Gastroesophageal sphincter (tissue), 4 donors: ENCODE data around the gene STON2. TPM values are rescaled to one million over a fixed set of nuclear protein-coding genes. Genes with fewer than 3 reads are reported as not detected.

Experiments
- ATAC-seq: fragments of 150-250 bp; one replicate; pipeline ENCODE4 v1.9.1; 2016; ENCODE audit warnings: mild to moderate bottlenecking, moderate library complexity
- H3K27ac ChIP-seq, 4 donors: fragments of 200-600 bp; sonication (generic) in 3 of 4; 1 replicate in 3 of 4; 2 replicates in 1 of 4; pipeline ENCODE4 v1.5.1; 2016 to 2019
- H3K27me3 ChIP-seq: fragments of 200-600 bp; sonication (generic); one replicate; pipeline ENCODE4 v1.5.1; 2019
- H3K36me3 ChIP-seq, 2 donors: fragments of 200-600 bp; sonication (generic); one replicate each; pipeline ENCODE4 v1.5.1; 2019; ENCODE audit warnings: control low read depth in 1 of 2
- H3K4me1 ChIP-seq, 3 donors: fragments of 200-600 bp; sonication (generic); 1 replicate in 2 of 3; 2 replicates in 1 of 3; pipeline ENCODE4 v1.5.1; 2016 to 2019; ENCODE audit warnings: control low read depth in 2 of 3
- H3K4me3 ChIP-seq, 2 donors: fragments of 200-600 bp; sonication (generic); one replicate each; pipeline ENCODE4 v1.5.1; 2019; ENCODE audit warnings: mild to moderate bottlenecking in 1 of 2, moderate library complexity in 1 of 2
- H3K9me3 ChIP-seq, 3 donors: fragments of 200-600 bp; sonication (generic); one replicate each; pipeline ENCODE4 v1.5.1; 2017 to 2019; ENCODE audit warnings: control low read depth in 2 of 3
- CTCF ChIP-seq, 4 experiments: fragments of 200-600 bp in 2 of 4; fragments of 450-650 bp in 2 of 4; sonication (generic) in 1 of 4; IDR thresholded peaks; one replicate each; pipeline ENCODE4 v1.5.1; 2017 to 2019; ENCODE audit warnings: antibody characterized with exemption in 4 of 4, mild to moderate bottlenecking in 2 of 4, moderate library complexity in 2 of 4
- EP300 ChIP-seq: sonication (generic); formaldehyde crosslinking; IDR thresholded peaks from one replicate; pipeline ENCODE4 v1.6.1; 2017; ENCODE audit warnings: antibody characterized with exemption, mild to moderate bottlenecking
- POLR2A ChIP-seq, 2 donors: fragments of 450-650 bp; IDR thresholded peaks; one replicate each; pipeline ENCODE4 v1.6.1; 2017; ENCODE audit warnings: antibody characterized with exemption in 2 of 2, mild to moderate bottlenecking in 2 of 2, moderate library complexity in 1 of 2
- POLR2AphosphoS5 ChIP-seq: sonication (generic); formaldehyde crosslinking; IDR thresholded peaks from one replicate; pipeline ENCODE4 v1.6.1; 2017; ENCODE audit warnings: antibody characterized with exemption
- WGBS, 2 donors: methylation state at CpG; one replicate each; pipeline ENCODE4 v1.1.5; 2018; ENCODE audit warnings: low coverage in 1 of 2; 5-methylcytosine and 5-hydroxymethylcytosine counted together
- total RNA-seq, 4 donors: library from RNA; depleted of rRNA; stranded (reverse); fragments of >200 nt; gene quantifications; one replicate each; pipeline ENCODE4 v1.1.0, GENCODE V29; 2016

Gene STON2
- total RNA-seq, 4 donors from 2014 or later: 2.8 to 11.6 (median 11.5) TPM

- Histone ChIP-seq H3K27me3 (peaks cover 25% of the 10 kb centered on the region), H3K9me3 (no peaks in the 10 kb centered on the region), H3K4me3 (no peak overlapping the region), H3K4me1 (no peaks in the 10 kb centered on the region), H3K36me3 (no peaks in the 10 kb centered on the region), H3K27ac (no peak overlapping the region)
- TF ChIP-seq EP300: no peak
- TF ChIP-seq POLR2A (IDR thresholded peaks at IDR 0.05): no peak
- TF ChIP-seq POLR2AphosphoS5: no peak
- no peak for TF ChIP-seq CTCF (IDR thresholded peaks at IDR 0.05)
- WGBS, 2 donors: 10% methylated on average over 2 of the region's 6 CpGs; no CpG with 5 or more reads in 1 of the 2 donors
- no peak for ATAC-seq
These were observed 33.9 kb downstream of the STON2 start for GRCh38 chr14:81366214-81366613.

DNA sequence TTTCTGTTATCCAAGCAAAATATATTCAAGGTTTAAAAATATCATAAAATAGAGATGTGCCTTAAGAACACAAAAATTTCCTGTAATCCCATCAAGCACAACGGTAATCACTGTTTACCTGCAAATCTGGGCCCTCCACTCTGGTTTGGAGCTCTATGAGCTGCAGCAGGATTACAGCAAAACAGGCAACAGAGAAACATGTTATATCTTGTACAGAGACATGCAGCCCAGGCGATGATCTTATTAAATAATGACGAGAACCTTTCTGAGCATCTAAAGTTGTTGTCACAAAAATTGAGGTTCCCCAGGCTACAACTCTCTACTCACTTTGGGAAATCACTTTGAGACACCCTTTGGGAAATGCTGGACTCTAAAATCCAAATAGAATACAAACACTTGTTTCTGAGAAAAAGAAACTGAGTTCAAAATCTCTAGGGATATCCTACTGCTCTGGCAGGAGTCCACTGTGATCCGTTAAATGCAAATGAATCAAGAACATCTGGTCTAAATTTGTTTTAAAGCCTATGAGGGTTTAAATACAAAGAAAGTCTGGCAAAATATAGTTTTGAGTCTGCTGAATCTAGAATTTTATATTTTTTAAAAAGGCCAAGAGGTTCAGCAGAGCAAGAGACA is 36.3 kb downstream of the STON2 start:
- no peak overlapping the region for H3K4me3 ChIP-seq
- H3K9me3 ChIP-seq: no peaks in the 10 kb centered on the region
- H3K27me3 ChIP-seq: peaks cover 15% of the 10 kb centered on the region
- WGBS, 2 donors: 26 to 39% methylated on average over 3 to 4 of the region's 4 CpGs
- H3K4me1 ChIP-seq: no peaks in the 10 kb centered on the region
- no peak for ATAC-seq
- TF ChIP-seq POLR2A (IDR thresholded peaks at IDR 0.05): no peak
- no peak for TF ChIP-seq CTCF (IDR thresholded peaks at IDR 0.05)
- no peak for TF ChIP-seq POLR2AphosphoS5
- no peak for TF ChIP-seq EP300
- H3K36me3 ChIP-seq: no peaks in the 10 kb centered on the region
- H3K27ac ChIP-seq: peak overlapping the region in 1 of 4 donors; percentile 2

DNA sequence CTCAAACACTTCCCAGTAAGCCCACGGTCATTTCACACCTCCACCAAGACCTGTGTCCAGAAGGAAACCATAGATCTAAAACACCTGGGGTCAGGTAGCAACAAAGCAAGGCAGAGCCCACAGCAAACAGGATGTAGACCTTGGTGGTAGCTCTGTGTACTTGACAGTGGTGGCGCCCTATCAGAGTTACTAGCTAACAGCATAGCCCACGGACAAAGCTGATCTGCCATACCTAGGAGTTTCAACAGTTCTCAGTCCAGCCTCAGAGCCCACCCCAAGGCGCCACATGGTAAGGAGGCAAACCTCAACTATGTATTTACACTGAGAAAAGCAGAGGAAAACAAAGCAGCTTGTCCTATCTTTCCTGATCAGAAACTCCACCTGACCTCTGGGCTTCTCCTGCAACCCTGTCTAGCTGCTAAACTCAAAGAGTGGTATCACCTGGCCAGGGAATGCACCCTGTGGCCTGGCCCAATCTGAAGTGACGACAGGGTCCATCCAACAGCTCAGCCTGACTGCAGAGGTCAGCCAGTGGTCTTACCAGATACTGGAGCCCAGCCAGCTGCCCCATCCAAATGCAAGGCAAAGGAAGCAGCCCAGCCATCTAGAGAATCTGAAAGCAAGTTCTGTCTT is 46.3 kb downstream of the STON2 start:
- H3K27ac ChIP-seq: no peak overlapping the region
- H3K36me3 ChIP-seq: no peaks in the 10 kb centered on the region
- H3K9me3 ChIP-seq: peaks cover 0 to 18% (median 0%) of the 10 kb centered on the region in 3 donors
- no peak for TF ChIP-seq POLR2A (IDR thresholded peaks at IDR 0.05)
- no peak for TF ChIP-seq EP300
- no peak for TF ChIP-seq CTCF (IDR thresholded peaks at IDR 0.05)
- no peak for TF ChIP-seq POLR2AphosphoS5
- no peaks in the 10 kb centered on the region for H3K27me3 ChIP-seq
- H3K4me1 ChIP-seq: no peaks in the 10 kb centered on the region
- no peak for ATAC-seq
- no peak overlapping the region for H3K4me3 ChIP-seq
- 28 to 100% methylated on average over 1 to 2 of the region's 5 CpGs for WGBS, 2 donors

DNA sequence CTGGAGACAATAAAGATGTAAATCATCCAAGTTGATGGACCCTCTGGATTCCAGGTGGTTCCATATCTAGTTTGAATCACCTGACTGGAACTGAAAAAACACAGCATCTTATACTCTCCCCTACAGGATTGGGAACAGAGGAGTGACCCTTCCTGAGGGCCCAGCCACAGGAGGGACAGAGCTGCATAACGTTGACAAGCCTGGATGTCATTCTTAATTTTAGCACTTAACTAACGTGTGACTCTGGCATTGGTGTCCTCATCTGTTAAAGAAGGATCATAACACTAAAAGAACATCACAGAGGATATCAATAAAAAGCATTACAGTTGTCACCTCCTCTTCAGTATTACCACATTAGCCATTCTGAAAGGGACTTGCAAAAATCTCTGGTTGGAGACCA is 47.7 kb downstream of the STON2 start:
- WGBS, 2 donors: 64 to 81% methylated on average over 2 of the region's 2 CpGs
- ATAC-seq: no peak
- no peaks in the 10 kb centered on the region for H3K27me3 ChIP-seq
- no peaks in the 10 kb centered on the region for H3K36me3 ChIP-seq
- no peak overlapping the region for H3K27ac ChIP-seq
- peaks cover 0 to 18% (median 0%) of the 10 kb centered on the region in 3 donors for H3K9me3 ChIP-seq
- H3K4me3 ChIP-seq: no peak overlapping the region
- H3K4me1 ChIP-seq: no peaks in the 10 kb centered on the region
- no peak for TF ChIP-seq CTCF (IDR thresholded peaks at IDR 0.05)
- TF ChIP-seq POLR2A (IDR thresholded peaks at IDR 0.05): no peak
- no peak for TF ChIP-seq POLR2AphosphoS5
- no peak for TF ChIP-seq EP300

- Histone ChIP-seq H3K4me1 (no peaks in the 10 kb centered on the region), H3K4me3 (no peak overlapping the region), H3K27me3 (no peaks in the 10 kb centered on the region), H3K27ac (no peak overlapping the region), H3K36me3 (no peaks in the 10 kb centered on the region), H3K9me3 (peaks cover 0 to 18% (median 0%) of the 10 kb centered on the region in 3 donors)
- ATAC-seq: no peak
- TF ChIP-seq POLR2AphosphoS5: no peak
- TF ChIP-seq CTCF (IDR thresholded peaks at IDR 0.05): no peak
- TF ChIP-seq POLR2A (IDR thresholded peaks at IDR 0.05): no peak
- no peak for TF ChIP-seq EP300
These were observed 48.9 kb downstream of the STON2 start for GRCh38 chr14:81351205-81351604.
